K562 (cell line): ENCODE measurements around the gene ATF3. TPM values are rescaled to one million over a fixed set of nuclear protein-coding genes. Genes with fewer than 3 reads are reported as not detected.

Source experiments
- CREM ChIP-seq: IDR thresholded peaks from 2 replicates; pipeline ENCODE4 v1.6.1; 2014; ENCODE audit warnings: antibody characterized with exemption, low read depth
- HNRNPH1 ChIP-seq: fragments of 200-400 bp; formaldehyde crosslinking; optimal IDR thresholded peaks from 2 replicates; pipeline ENCODE3; 2017; ENCODE audit warnings: low read depth, mild to moderate bottlenecking, low read length, moderate library complexity
- MYNN ChIP-seq, 2 experiments: sonication (generic); formaldehyde crosslinking in 1 of 2; IDR thresholded peaks; 2 replicates each; pipeline versions ENCODE4 v1.5.0 to v1.6.1; 2016 to 2020; ENCODE audit warnings: antibody characterized with exemption in 1 of 2, missing genetic modification reagents in 1 of 2
- NFE2 ChIP-seq: IDR thresholded peaks from 2 replicates; pipeline ENCODE4 v1.6.1; 2014; ENCODE audit warnings: antibody characterized with exemption, low read depth
- NR2C2 ChIP-seq, 2 experiments: fragments of 200-800 bp in 1 of 2; sonication (Bioruptor generic) in 1 of 2; sonication (generic) in 1 of 2; formaldehyde crosslinking in 1 of 2; IDR thresholded peaks; 2 replicates each; pipeline versions ENCODE4 v1.6.1 to v1.8.0; 2016 to 2022; ENCODE audit warnings: mild to moderate bottlenecking in 1 of 2, missing compliant biosample characterization in 1 of 2, missing genetic modification characterization in 1 of 2, missing genetic modification reagents in 1 of 2
- OTX1 ChIP-seq: fragments of 450-650 bp; formaldehyde crosslinking; IDR thresholded peaks from 2 replicates; pipeline ENCODE4 v1.4.0; 2022; ENCODE audit warnings: mild to moderate bottlenecking
- PHB2 ChIP-seq: fragments of 450-650 bp; IDR thresholded peaks from 2 replicates; pipeline ENCODE4 v1.6.1; 2017; ENCODE audit warnings: low read depth
- SMARCE1 ChIP-seq: fragments of 450-650 bp; IDR thresholded peaks from 2 replicates; pipeline ENCODE4 v1.7.1; 2016; ENCODE audit warnings: mild to moderate bottlenecking
- polyA plus RNA-seq, 8 experiments: library from polyadenylated mRNA; depleted of rRNA in 4 of 8; stranded (reverse) in 5 of 8; unstranded in 3 of 8; fragments of >200 nt; fragmentation: Nextera tagmentation in 2 of 8; fragmentation: Illumina TruSeq in 1 of 8; extraction: Ambion mirVana in 2 of 8; extraction: Trizol in 1 of 8; gene quantifications; 2 replicates each; pipeline versions ENCODE4 v1.2.1 to v1.2.3, GENCODE V29; 2011 to 2014; ENCODE audit warnings: inconsistent platforms in 1 of 8, missing spikeins in 1 of 8
- total RNA-seq, 7 experiments: library from RNA; depleted of rRNA in 6 of 7; stranded (reverse); fragments of >200 nt in 6 of 7; fragmentation: Illumina TruSeq in 2 of 7; extraction: Trizol in 2 of 7; gene quantifications; 2 replicates each; pipeline versions ENCODE4 v1.2.1 to v1.2.3, GENCODE V29; 2011 to 2021; ENCODE audit warnings: low replicate concordance in 1 of 7
- TF ChIP-seq, protein P1 (sequence below): sonication (generic); formaldehyde crosslinking; IDR thresholded peaks from 2 replicates; pipeline ENCODE4 v1.8.1; 2023; ENCODE audit warnings: mild to moderate bottlenecking, missing genetic modification reagents
- TF ChIP-seq, protein P2 (sequence below): fragments of 250-450 bp; sonication (Bioruptor Pico); IDR thresholded peaks from 2 replicates; pipeline ENCODE4 v1.5.0; 2020; ENCODE audit warnings: mild to moderate bottlenecking

The ATF3 gene
- total and polyA plus RNA-seq, 9 of the 15 experiments (the other 6 are each of a cell fraction or from before 2014, with no cell fraction given): 3.5 to 28.2 (median 19.8) TPM

DNA sequence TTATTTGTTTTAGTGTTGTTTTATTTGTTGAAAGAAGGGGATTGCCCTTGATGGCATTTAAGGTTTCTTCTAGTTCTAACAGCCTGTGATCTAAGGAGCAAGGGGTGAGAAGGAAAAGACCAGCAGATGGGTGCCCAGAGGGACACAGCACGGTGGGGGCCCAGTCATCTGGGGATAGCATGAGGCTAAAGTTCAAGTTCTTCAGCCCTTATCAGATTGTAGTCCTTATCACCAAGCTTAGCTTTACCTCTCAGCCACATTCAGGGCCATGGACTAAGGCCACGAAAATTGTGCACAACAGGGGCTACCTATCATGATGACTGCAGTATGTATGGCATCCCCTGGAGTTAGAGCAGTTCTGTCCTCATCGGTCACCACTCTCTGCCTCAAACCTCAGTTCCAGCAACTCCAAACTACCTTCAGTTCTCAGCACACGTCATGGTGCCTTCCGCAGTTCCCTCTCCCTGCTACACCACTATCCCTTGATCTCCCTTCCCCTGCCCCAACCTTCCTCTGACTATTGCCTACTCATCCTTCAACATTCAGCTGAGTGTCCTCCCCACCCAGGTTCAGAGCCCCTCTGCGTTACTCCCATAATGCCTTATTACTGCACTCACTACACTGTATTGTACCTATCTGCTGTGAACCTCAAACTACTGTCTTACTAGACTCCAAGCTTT, 36.4 kb downstream of the ATF3 start (continued):
- TF ChIP-seq HNRNPH1 (no peak), SMARCE1 (no peak; the same call in 1 of the 2 replicates), NR2C2 (CRISPR knock-in tag; IDR thresholded peaks at IDR 0.05) (no peak), NR2C2 (tag; IDR thresholded peaks at IDR 0.05) (peak; percentile 57), PHB2 (no peak), MYNN (IDR thresholded peaks at IDR 0.05) (no peak), MYNN (CRISPR knock-in tag; IDR thresholded peaks at IDR 0.05) (no peak), NFE2 (peak; percentile 73), OTX1 (0 out of 2 replicates have a peak, but pooled peaks have one; percentile 18), CREM (0 out of 2 replicates have a peak, but pooled peaks have one; percentile 17)
- TF ChIP-seq, protein P1, sequence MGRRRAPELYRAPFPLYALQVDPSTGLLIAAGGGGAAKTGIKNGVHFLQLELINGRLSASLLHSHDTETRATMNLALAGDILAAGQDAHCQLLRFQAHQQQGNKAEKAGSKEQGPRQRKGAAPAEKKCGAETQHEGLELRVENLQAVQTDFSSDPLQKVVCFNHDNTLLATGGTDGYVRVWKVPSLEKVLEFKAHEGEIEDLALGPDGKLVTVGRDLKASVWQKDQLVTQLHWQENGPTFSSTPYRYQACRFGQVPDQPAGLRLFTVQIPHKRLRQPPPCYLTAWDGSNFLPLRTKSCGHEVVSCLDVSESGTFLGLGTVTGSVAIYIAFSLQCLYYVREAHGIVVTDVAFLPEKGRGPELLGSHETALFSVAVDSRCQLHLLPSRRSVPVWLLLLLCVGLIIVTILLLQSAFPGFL (CRISPR knock-in tag): no peak
- TF ChIP-seq, protein P2, sequence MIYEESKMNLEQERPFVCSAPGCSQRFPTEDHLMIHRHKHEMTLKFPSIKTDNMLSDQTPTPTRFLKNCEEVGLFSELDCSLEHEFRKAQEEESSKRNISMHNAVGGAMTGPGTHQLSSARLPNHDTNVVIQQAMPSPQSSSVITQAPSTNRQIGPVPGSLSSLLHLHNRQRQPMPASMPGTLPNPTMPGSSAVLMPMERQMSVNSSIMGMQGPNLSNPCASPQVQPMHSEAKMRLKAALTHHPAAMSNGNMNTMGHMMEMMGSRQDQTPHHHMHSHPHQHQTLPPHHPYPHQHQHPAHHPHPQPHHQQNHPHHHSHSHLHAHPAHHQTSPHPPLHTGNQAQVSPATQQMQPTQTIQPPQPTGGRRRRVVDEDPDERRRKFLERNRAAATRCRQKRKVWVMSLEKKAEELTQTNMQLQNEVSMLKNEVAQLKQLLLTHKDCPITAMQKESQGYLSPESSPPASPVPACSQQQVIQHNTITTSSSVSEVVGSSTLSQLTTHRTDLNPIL (CRISPR knock-in tag): no peak
